ENCODE data around the gene HRH2.

HRH2 gene

GRCh38 chr5:175692996-175693710 is 35.3 kb downstream of the HRH2 start:
- no peak for DNase-seq (ENCODE audit: extremely low read depth, low read depth)
- no peak for TF ChIP-seq CTCF (IDR thresholded peaks at IDR 0.05; ENCODE audit: low read depth, low read length, missing control alignments)
- H3K4me3 ChIP-seq (replicated peaks; ENCODE audit: low read depth, low read length), result no peak overlapping the region

- no peak for DNase-seq (ENCODE audit: extremely low read depth, low read depth)
- H3K4me3 ChIP-seq (replicated peaks; ENCODE audit: low read depth, low read length), result no peak overlapping the region
- TF ChIP-seq CTCF (IDR thresholded peaks at IDR 0.05; ENCODE audit: low read depth, low read length, missing control alignments), result no peak
These were observed 35.9 kb downstream of the HRH2 start for GRCh38 chr5:175693741-175694140.

- DNase-seq (ENCODE audit: extremely low read depth, low read depth), result no peak
- H3K4me3 ChIP-seq (replicated peaks; ENCODE audit: low read depth, low read length), result no peak overlapping the region
- TF ChIP-seq CTCF (IDR thresholded peaks at IDR 0.05; ENCODE audit: low read depth, low read length, missing control alignments), result no peak
These were observed 36.7 kb downstream of the HRH2 start for GRCh38 chr5:175694371-175695160.

GRCh38 chr5:175695161-175696126 is 37.6 kb downstream of the HRH2 start:
- H3K4me3 ChIP-seq (replicated peaks; ENCODE audit: low read depth, low read length), result no peak overlapping the region
- no peak for TF ChIP-seq CTCF (IDR thresholded peaks at IDR 0.05; ENCODE audit: low read depth, low read length, missing control alignments)
- no peak for DNase-seq (ENCODE audit: extremely low read depth, low read depth)

GRCh38 chr5:175696139-175696854 is 38.4 kb downstream of the HRH2 start:
- no peak overlapping the region for H3K4me3 ChIP-seq (replicated peaks; ENCODE audit: low read depth, low read length)
- peak; percentile 5 for DNase-seq (ENCODE audit: extremely low read depth, low read depth)
- TF ChIP-seq CTCF (IDR thresholded peaks at IDR 0.05; ENCODE audit: low read depth, low read length, missing control alignments), result peak; percentile 57

- no peak overlapping the region for H3K4me3 ChIP-seq (replicated peaks; ENCODE audit: low read depth, low read length)
- no peak for TF ChIP-seq CTCF (IDR thresholded peaks at IDR 0.05; ENCODE audit: low read depth, low read length, missing control alignments)
- no peak for DNase-seq (ENCODE audit: extremely low read depth, low read depth)
These were observed 39.0 kb downstream of the HRH2 start for GRCh38 chr5:175696855-175697198.
